Measurements from ENCODE around the gene RHBDL1. TPM values are rescaled to one million over a fixed set of nuclear protein-coding genes. Genes with fewer than 3 reads are reported as not detected.

The RHBDL1 gene
- total and polyA plus RNA-seq, 5 donors from 2014 or later = 0.49 to 3.2 (median 1.2) TPM; not detected in 1

DNA sequence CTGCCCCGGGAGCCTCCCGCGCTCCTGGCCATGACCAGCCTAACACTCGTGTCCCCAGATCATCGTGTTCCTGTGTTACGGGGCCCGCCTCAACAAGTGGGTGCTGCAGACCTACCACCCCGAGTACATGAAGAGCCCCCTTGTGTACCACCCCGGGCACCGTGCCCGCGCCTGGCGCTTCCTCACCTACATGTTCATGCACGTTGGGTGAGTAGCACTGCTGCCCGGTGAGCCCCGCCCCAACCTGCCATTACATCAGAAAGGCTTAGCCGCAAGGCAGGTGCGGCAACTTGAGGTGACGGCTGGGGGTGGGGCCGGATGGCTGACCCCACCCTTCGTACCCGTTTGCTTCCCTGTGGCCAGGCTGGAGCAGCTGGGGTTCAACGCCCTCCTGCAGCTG, 1.4 kb downstream of the RHBDL1 start:
- H3K9me3 ChIP-seq (ENCODE audit: control insufficient read depth in 2 of 2, low read length in 2 of 2) = no peaks in the 10 kb centered on the region
- no peaks in the 10 kb centered on the region for H3K36me3 Mint-ChIP-seq
- DNase-seq (no peak), ATAC-seq (ENCODE audit: low read depth in 2 of 2) (no peak)
- H3K27me3 Mint-ChIP-seq = no peaks in the 10 kb centered on the region
- H3K4me1 ChIP-seq (ENCODE audit: control insufficient read depth, insufficient read depth, low read length, poor library complexity, severe bottlenecking) = peaks cover 34% of the 10 kb centered on the region
- H3K27ac ChIP-seq (ENCODE audit: insufficient read depth, low read length, poor library complexity, severe bottlenecking) = no peak overlapping the region
- no peak overlapping the region for H3K4me3 ChIP-seq (ENCODE audit: low read depth, low read length)
- H3K4me1 Mint-ChIP-seq = peaks cover 0 to 28% (median 3%) of the 10 kb centered on the region in 4 donors
- H3K27ac Mint-ChIP-seq = no peak overlapping the region
- no peaks in the 10 kb centered on the region for H3K27me3 ChIP-seq (ENCODE audit: control insufficient read depth, insufficient read depth, low read length)
- peak overlapping the region in 3 of 4 donors; percentile 29 to 43 (median 43) for H3K4me3 Mint-ChIP-seq
- H3K9me3 Mint-ChIP-seq = no peaks in the 10 kb centered on the region
- H3K36me3 ChIP-seq (ENCODE audit: control insufficient read depth, insufficient read depth, low read length) = peaks cover 11% of the 10 kb centered on the region

DNA sequence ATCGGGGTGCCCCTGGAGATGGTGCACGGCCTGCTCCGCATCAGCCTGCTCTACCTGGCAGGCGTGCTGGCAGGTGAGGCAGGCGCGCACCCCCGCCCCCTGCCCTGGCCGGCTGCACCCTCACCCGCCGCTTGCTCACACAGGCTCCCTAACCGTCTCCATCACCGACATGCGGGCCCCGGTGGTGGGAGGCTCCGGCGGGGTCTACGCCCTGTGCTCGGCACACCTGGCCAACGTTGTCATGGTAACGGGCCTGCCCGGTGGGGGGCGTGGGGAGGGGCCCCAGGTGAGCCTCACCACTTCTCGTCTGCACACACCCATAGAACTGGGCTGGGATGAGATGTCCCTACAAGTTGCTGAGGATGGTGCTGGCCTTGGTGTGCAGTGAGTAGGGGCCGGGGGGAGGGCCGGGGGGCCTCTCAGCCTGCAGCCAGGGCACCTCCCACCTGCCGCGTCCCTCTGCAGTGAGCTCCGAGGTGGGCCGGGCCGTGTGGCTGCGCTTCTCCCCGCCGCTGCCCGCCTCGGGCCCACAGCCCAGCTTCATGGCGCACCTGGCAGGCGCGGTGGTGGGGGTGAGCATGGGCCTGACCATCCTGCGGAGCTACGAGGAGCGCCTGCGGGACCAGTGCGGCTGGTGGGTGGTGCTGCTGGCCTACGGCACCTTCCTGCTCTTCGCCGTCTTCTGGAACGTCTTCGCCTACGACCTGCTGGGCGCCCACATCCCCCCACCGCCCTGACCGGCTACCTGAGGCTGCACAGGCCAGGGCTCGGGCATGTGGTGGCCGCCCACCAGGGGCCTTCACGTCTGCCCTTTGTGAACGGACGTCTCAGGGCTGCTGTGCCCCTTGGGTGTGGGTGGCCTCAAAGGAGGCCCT, 2.1 kb downstream of the RHBDL1 start:
- peaks cover 0 to 32% (median 4%) of the 10 kb centered on the region in 4 donors for H3K4me1 Mint-ChIP-seq
- no peaks in the 10 kb centered on the region for H3K27me3 Mint-ChIP-seq
- H3K9me3 ChIP-seq (ENCODE audit: control insufficient read depth in 2 of 2, low read length in 2 of 2) = no peaks in the 10 kb centered on the region
- no peak for DNase-seq
- no peak overlapping the region for H3K27ac Mint-ChIP-seq
- no peaks in the 10 kb centered on the region for H3K9me3 Mint-ChIP-seq
- no peak for ATAC-seq (ENCODE audit: low read depth in 2 of 2)
- H3K4me3 Mint-ChIP-seq = peak overlapping the region in 2 of 4 donors; percentile 29 to 43
- peaks cover 34% of the 10 kb centered on the region for H3K4me1 ChIP-seq (ENCODE audit: control insufficient read depth, insufficient read depth, low read length, poor library complexity, severe bottlenecking)
- no peak overlapping the region for H3K4me3 ChIP-seq (ENCODE audit: low read depth, low read length)
- peaks cover 12% of the 10 kb centered on the region for H3K36me3 ChIP-seq (ENCODE audit: control insufficient read depth, insufficient read depth, low read length)
- H3K36me3 Mint-ChIP-seq = peaks cover 2% of the 10 kb centered on the region
- no peaks in the 10 kb centered on the region for H3K27me3 ChIP-seq (ENCODE audit: control insufficient read depth, insufficient read depth, low read length)
- no peak overlapping the region for H3K27ac ChIP-seq (ENCODE audit: insufficient read depth, low read length, poor library complexity, severe bottlenecking)

DNA sequence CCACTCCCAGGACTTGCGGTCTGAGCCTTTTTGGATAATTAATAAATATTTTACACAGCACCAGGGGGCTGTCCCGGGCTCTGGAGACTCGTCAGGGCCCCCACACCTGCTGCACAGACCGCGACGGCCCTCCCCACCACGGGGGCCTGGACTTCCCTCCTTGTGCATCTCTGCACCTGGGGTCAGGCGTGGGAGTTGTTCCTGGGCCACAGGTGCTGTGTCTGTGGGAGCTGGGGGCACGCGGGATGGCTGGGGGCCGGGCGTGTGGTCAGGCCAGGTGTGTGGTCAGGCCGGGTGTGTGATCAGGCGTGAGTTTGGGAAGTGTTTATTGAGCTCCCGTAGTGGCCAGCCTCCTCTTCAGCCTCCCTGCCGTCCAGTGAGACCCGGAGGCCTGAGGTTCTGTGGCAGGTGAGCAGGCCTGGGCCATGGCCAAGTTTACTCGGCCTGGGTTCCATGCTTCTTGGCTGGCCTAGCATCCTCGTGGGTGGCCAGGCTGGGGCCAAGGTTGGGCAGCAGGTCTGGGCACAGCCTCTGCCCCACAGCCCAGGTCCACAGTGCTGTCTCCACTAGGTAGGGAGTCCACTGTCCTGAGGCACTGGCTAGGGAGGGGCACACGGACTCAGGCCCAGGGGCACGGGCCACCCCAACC, 2.9 kb downstream of the RHBDL1 start:
- Histone ChIP-seq H3K4me1 (ENCODE audit: control insufficient read depth, insufficient read depth, low read length, poor library complexity, severe bottlenecking) (peaks cover 38% of the 10 kb centered on the region), H3K27me3 (ENCODE audit: control insufficient read depth, insufficient read depth, low read length) (no peaks in the 10 kb centered on the region), H3K9me3 (ENCODE audit: control insufficient read depth in 2 of 2, low read length in 2 of 2) (no peaks in the 10 kb centered on the region), H3K36me3 (ENCODE audit: control insufficient read depth, insufficient read depth, low read length) (peaks cover 9% of the 10 kb centered on the region), H3K27ac (ENCODE audit: insufficient read depth, low read length, poor library complexity, severe bottlenecking) (no peak overlapping the region), H3K4me3 (ENCODE audit: low read depth, low read length) (no peak overlapping the region)
- Mint-ChIP-seq H3K4me1 (peaks cover 0 to 39% (median 5%) of the 10 kb centered on the region in 4 donors), H3K9me3 (no peaks in the 10 kb centered on the region), H3K27ac (no peak overlapping the region), H3K27me3 (no peaks in the 10 kb centered on the region), H3K36me3 (peaks cover 3% of the 10 kb centered on the region), H3K4me3 (peak overlapping the region in 2 of 4 donors; percentile 85 to 93)
- no peak for ATAC-seq (ENCODE audit: low read depth in 2 of 2)
- no peak for DNase-seq

DNA sequence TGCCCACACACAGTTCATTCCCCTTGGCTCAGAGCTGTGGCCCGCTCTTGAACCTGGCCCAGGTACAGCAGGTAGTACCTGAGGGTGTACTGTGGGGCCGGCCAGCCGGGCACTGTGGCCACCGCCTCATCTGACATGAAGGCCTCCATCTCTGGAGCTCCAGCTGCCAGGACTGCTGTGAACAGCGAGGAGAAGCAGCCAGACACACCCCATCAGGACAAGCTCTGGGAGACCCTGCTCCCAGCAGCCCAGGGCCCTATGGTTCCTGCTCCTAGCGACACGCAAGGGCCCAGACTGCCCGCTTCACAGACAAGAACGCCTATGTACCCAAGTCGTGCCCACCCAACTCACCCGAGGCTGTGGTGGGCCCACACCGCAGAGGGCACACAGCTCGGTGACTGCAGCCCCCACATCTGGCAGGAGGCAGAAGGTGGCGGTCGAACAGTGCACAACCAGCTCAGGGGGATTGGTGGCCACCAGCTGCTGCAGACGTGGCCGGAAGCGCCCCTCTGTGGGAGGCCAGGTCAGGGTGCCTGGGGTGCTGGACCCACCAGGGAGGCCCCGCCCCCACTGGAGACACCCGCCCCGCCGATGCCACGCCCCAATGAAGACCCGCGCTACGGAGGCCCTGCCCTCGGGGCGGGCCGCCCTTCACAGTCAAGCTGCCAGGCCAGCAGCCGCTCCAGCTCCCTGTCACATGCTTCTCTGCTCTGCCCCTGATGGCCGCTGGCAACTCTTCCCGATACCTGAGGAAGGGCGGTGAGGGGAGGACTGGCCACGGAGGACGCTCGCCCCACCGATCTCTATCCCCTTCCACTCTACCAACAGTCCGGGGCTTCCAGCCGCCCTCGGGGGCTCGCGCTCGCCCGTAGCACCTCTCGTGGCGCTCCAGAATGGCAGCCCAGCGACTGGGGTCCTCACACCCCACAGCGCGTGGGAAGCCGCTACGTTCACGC, 3.7 kb downstream of the RHBDL1 start:
- H3K36me3 Mint-ChIP-seq = peaks cover 3% of the 10 kb centered on the region
- ATAC-seq (ENCODE audit: low read depth in 2 of 2) (no peak), DNase-seq (peak in 2 of 3 donors; percentile 46 to 57)
- peak overlapping the region in 1 of 3 donors; percentile 88 for H3K27ac Mint-ChIP-seq
- peaks cover 0 to 42% (median 5%) of the 10 kb centered on the region in 4 donors for H3K4me1 Mint-ChIP-seq
- H3K4me3 Mint-ChIP-seq = peak overlapping the region; percentile 84 to 93 (median 85)
- no peaks in the 10 kb centered on the region for H3K27me3 Mint-ChIP-seq
- H3K36me3 ChIP-seq (ENCODE audit: control insufficient read depth, insufficient read depth, low read length) = peaks cover 9% of the 10 kb centered on the region
- no peaks in the 10 kb centered on the region for H3K27me3 ChIP-seq (ENCODE audit: control insufficient read depth, insufficient read depth, low read length)
- no peaks in the 10 kb centered on the region for H3K9me3 ChIP-seq (ENCODE audit: control insufficient read depth in 2 of 2, low read length in 2 of 2)
- H3K4me1 ChIP-seq (ENCODE audit: control insufficient read depth, insufficient read depth, low read length, poor library complexity, severe bottlenecking) = peaks cover 44% of the 10 kb centered on the region
- peak overlapping the region; percentile 69 for H3K27ac ChIP-seq (ENCODE audit: insufficient read depth, low read length, poor library complexity, severe bottlenecking)
- H3K9me3 Mint-ChIP-seq = no peaks in the 10 kb centered on the region
- no peak overlapping the region for H3K4me3 ChIP-seq (ENCODE audit: low read depth, low read length)

DNA sequence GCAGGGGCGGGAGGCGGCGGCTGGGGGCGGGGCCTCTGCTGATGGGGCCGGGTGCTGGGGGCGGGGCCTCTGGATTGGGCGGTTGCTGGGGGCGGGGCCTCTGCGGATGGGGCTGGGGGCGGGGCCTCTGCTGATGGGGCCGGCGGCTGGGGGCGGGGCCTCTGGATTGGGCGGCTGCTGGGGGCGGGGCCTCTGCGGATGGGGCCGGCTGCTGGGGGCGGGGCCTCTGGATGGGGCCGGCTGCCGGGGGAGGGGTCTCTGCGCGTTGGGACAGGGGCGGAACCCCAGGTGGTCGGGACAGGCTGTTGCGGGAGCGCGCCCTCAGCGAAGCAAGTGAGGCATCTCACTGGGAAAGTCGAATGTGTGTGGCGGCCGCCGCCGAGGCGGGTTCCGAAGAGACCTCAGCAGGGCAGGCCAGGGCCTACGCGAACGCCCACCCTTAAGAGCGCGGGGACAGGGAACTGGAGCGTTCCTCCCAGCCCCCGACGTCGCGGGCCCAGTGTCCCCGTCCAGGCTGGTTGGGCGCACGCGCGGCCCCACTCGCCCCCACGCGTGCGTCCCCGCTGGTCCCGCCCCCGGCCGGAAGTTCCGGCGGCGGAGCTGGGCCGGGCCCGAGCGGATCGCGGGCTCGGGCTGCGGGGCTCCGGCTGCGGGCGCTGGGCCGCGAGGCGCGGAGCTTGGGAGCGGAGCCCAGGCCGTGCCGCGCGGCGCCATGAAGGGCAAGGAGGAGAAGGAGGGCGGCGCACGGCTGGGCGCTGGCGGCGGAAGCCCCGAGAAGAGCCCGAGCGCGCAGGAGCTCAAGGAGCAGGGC, 4.5 kb downstream of the RHBDL1 start, which contains the start of gene STUB1:
TSS of gene STUB1 (plus strand) at position 597 of the 811 bp plus-strand sequence. CDS start at position 713, 116 bp downstream.
- Histone ChIP-seq H3K4me3 (ENCODE audit: low read depth, low read length) (peak within 1 kb of the TSS; percentile 58), H3K36me3 (ENCODE audit: control insufficient read depth, insufficient read depth, low read length) (peaks cover 9% of the 10 kb centered on the region), H3K9me3 (ENCODE audit: control insufficient read depth in 2 of 2, low read length in 2 of 2) (no peaks in the 10 kb centered on the region), H3K27ac (ENCODE audit: insufficient read depth, low read length, poor library complexity, severe bottlenecking) (peak within 1 kb of the TSS; percentile 81), H3K27me3 (ENCODE audit: control insufficient read depth, insufficient read depth, low read length) (no peaks in the 10 kb centered on the region), H3K4me1 (ENCODE audit: control insufficient read depth, insufficient read depth, low read length, poor library complexity, severe bottlenecking) (peaks cover 47% of the 10 kb centered on the region)
- ATAC-seq (ENCODE audit: low read depth in 2 of 2) (peak; percentile 41 to 42), DNase-seq (peak; percentile 81 to 84 (median 81))
- Mint-ChIP-seq H3K4me1 (peaks cover 0 to 41% (median 5%) of the 10 kb centered on the region in 4 donors), H3K36me3 (peaks cover 3% of the 10 kb centered on the region), H3K4me3 (peak within 1 kb of the TSS; percentile 83 to 93 (median 88)), H3K27me3 (no peaks in the 10 kb centered on the region), H3K9me3 (no peaks in the 10 kb centered on the region), H3K27ac (peak within 1 kb of the TSS in 2 of 3 donors; percentile 71 to 73)

DNA sequence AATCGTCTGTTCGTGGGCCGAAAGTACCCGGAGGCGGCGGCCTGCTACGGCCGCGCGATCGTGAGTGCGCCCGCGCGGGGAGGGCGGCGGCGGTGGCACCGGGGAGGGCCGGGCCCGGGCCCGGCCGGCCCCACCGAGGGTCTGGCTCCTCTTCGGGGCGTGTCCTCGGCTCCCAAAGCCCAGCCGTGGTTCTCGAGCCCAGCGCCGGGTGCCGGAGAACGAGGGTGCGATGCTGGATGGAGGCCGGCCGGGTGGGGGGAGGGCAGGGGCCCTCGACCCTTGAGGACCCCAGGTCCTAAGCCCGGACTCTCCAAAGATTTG, 5.1 kb downstream of the RHBDL1 start:
- no peaks in the 10 kb centered on the region for H3K9me3 Mint-ChIP-seq
- Histone ChIP-seq H3K36me3 (ENCODE audit: control insufficient read depth, insufficient read depth, low read length) (peaks cover 9% of the 10 kb centered on the region), H3K9me3 (ENCODE audit: control insufficient read depth in 2 of 2, low read length in 2 of 2) (no peaks in the 10 kb centered on the region), H3K27ac (ENCODE audit: insufficient read depth, low read length, poor library complexity, severe bottlenecking) (peak overlapping the region; percentile 81), H3K27me3 (ENCODE audit: control insufficient read depth, insufficient read depth, low read length) (no peaks in the 10 kb centered on the region), H3K4me3 (ENCODE audit: low read depth, low read length) (peak overlapping the region; percentile 58), H3K4me1 (ENCODE audit: control insufficient read depth, insufficient read depth, low read length, poor library complexity, severe bottlenecking) (peaks cover 44% of the 10 kb centered on the region)
- H3K36me3 Mint-ChIP-seq = peaks cover 3% of the 10 kb centered on the region
- peak overlapping the region; percentile 76 to 86 (median 76) for H3K4me3 Mint-ChIP-seq
- ATAC-seq (ENCODE audit: low read depth in 2 of 2) = no peak
- H3K4me1 Mint-ChIP-seq = peaks cover 0 to 38% (median 5%) of the 10 kb centered on the region in 4 donors
- no peaks in the 10 kb centered on the region for H3K27me3 Mint-ChIP-seq
- H3K27ac Mint-ChIP-seq = no peak overlapping the region
- DNase-seq = no peak

Data from CD4-positive, CD25-positive, alpha-beta regulatory T cell (primary cell).